Esophagus mucosa (tissue), 1 donor: ENCODE data around the gene FBXL14. TPM values are rescaled to one million over a fixed set of nuclear protein-coding genes. Genes with fewer than 3 reads are reported as not detected.
"Not testable (repeated sequence)": the region's sequence is repeated elsewhere in the genome, so short reads cannot be mapped to it uniquely, and the experiment has no call there.

Source experiments
- ATAC-seq: fragments of 200-7000 bp; cut with Tn5 transposase; one replicate; pipeline ENCODE4 v1.9.1; 2020
- total RNA-seq: library from RNA; stranded (reverse); gene quantifications from one replicate; pipeline ENCODE4 v1.2.4, GENCODE V29; 2023
- donor health status: DM: yes; HTN: yes; CAD: no.

The FBXL14 gene
- total RNA-seq, 1 donor from 2014 or later, result 6.9 TPM

- ATAC-seq, result no peak
Measured at GRCh38 chr12:1566449-1567135, 27.8 kb downstream of the FBXL14 start.

DNA sequence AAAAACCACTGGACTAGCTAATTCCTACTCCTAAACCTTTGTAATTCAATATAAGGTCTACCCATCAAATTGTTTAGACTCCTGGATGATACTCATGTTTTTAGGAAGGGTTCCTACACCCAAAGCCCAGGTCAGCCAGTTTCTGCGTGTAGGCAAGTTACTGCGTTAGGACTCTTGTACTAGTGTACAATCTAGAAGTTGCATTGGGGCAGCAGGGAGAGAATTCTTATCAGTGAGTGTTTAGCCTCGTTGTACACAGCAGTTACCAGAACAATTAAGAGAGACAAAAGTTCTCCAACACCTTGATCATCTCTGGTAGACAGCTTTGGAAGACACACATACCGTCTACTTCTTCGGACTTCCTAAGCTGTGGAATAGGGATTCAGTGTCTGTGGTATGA, 29.2 kb downstream of the FBXL14 start:
- ATAC-seq, result no peak

GRCh38 chr12:1564067-1564466, 30.3 kb downstream of the FBXL14 start:
- ATAC-seq, result no peak

DNA sequence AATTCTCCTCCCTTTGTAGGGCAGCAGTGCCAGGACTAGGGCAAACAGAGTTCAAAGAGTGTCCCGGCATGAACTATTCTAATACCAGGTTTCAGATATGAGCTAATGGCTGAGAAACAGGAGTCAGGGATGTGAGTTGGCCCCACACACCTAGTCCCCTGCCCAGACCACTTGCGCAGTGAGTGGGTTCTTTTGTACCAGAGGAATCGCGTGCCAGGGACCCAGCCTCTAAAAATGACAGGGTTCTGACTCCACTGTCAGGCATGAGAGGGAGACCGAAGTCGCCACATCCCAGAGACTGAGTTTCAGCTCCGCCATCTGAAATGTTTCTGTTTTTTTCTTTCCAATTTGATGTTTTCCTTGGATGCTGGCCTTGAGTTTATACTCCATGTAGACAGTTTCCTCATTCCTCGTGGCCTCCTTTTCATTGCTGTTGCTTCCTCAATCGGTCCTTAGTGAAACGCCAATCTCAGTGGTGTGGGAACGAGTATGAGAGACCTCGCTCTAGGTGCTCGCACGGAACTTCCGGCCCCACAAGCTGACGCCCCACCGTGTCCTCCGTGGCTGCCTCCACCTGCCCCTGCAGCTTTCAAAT, 31.5 kb downstream of the FBXL14 start:
- no peak for ATAC-seq

DNA sequence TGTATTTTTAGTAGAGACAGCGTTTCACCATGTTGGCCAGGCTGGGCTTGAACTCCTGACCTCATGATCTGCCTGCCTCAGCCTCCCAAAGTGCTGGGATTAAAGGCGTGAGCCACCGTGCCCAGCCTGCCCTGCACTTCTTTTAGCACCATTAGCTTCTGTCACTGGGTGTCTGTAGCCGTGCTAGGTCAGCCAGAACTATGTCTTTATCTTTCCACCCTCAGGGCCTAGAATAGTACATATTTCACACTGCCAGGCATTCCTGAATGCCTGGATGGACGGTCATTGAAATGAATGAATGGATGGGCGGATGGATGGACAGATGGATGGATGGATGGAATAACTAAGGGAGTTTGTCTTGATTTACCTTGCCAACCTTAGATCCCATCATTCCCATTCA, 33.7 kb downstream of the FBXL14 start:
- ATAC-seq, result no peak

DNA sequence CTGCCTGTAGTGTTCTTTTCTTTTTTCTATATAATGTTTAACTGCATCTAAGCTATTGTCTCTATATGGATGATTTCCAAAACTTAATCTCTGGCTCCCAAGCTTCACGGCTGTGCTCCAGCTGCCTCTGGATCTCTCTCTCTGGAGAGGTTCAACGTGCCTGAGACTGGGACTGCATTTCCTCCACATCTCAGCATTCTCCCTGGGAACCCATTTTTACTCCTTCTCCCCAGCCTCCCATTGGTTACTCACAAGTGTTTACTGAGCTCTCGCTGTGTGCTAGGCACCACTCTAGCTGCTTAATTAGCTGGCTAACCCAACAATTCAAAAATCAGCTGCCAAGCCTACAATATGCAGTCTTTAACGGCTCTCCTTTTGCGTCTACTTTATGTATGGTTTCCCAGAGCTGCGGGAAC, 34.7 kb downstream of the FBXL14 start:
- ATAC-seq, result no peak

DNA sequence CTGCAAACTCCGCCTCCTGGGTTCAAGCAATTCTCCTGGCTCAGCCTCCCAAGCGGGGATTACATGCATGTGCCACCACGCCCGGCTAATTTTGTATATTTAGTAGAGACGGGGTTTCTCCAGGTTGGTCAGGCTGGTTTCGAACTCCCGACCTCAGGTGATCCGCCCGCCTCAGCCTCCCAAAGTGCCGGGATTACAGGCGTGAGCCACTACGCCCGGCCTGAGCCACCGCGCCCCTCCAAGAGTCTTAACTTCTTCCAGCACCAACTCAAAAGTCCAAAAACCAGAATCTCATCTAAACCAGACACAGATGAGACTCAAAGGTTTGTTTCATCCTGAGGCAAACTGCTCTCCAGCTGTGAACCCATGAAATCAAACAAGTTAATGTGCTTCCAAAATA, 36.3 kb downstream of the FBXL14 start:
- ATAC-seq, result not testable (repeated sequence)

DNA sequence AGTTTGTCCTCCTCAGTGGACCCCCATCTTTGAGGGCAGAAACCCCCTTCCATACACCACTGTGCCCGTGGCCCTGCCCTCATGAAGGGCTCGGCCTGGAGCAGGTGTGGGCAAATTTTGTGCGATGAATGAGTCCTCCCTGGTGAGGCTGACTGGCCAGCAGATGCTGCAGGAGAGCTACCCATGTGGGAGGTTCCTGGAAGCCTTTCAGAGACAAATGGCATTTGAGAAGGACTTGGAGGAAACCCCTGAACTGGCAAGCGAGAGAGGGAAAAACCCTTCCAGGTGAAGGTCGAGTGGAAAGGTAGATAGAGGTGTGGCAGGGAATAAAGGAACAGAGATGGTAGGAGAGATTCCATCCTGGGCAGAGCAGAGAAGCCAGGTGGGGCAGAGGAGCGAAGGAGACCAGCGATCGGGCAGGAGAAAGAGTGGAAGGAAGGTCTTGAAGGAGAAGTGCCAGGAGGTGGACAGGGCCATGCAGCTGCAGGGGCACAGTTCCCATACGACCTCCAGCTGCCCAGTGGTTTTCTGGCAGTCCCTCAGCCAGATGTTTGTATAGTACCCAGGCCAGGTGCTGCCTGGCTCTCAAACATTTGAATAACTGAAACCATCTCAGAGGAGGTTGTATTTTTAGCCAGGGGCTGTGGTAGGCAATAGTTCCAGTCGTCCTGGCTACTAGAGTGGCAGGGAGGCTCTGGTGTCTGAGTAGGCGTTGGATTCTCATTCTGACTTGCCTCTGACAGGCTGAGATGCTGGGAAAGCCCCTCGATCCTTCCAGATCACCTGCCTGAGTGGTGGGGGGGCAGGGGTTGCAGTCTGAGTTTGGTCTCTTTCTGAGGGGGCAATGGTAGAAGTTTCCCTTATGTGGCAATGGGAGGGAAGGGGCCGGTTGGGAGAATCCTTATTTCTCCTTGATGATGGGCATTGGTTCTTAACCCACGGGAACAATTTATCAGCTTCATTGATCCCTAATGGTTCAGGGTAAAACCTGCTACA, 40.1 kb downstream of the FBXL14 start:
- ATAC-seq, result no peak

GRCh38 chr12:1553536-1553935, 40.8 kb downstream of the FBXL14 start:
- no peak for ATAC-seq

GRCh38 chr12:1552911-1553491, 41.4 kb downstream of the FBXL14 start:
- no peak for ATAC-seq

GRCh38 chr12:1552171-1552570, 42.2 kb downstream of the FBXL14 start:
- no peak for ATAC-seq

- ATAC-seq, result no peak
Measured at GRCh38 chr12:1551496-1551895, 42.9 kb downstream of the FBXL14 start.

DNA sequence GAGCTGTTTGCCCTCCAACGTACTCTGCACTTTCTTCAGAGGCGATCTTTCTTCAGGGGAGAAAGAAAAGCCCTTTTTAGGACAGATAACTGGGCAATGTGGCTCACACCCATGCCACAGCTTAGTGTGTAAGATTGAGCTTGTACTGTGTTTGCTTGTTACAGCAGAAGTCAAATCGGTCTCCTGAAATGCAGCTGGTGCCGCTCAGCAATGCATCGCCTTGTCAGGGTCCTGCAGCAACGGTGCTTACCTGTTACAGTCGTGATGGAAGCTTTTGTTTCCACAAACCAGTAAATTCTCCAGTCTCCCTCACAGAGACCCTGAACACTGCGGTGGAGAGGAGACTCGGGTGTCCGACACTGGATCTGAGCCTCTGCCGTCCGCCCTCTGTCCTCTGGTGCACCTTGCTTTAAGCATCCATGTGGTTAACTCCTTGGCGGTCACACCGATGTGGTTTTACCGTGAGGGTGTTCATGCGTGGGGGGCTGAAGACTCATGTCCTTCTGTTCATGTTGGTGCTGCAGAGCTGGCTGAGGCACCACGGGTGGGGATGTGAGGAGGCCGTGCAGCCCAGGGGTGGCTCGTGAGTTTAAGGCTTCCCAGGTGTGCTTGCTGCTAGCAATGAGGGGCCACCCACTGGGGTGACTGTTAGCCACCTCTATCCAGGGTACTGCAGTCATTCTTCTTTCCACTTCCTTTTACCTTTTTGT, 47.3 kb downstream of the FBXL14 start:
- no peak for ATAC-seq

- no peak for ATAC-seq
Measured at GRCh38 chr12:1544996-1545700, 49.2 kb downstream of the FBXL14 start.

DNA sequence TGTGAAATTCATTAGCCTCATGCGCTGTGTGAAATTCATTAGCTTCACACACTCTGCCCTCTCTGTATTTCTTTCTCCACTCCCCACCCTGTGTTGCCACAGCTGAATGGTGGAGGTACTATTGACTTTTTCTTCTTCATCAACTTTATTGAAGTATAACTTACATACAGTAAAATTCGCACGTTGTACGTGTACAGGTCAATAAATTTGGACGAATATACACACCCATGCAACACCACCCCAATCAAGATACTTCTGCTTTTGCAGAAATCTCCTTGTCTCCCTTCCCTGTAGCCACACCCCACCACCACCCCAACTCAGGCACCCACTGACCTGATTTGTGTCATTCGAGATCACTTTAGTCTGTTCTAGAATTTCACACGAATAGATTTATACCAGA, 51.8 kb downstream of the FBXL14 start:
- no peak for ATAC-seq

GRCh38 chr12:1540690-1541089, 53.7 kb downstream of the FBXL14 start:
- peak; percentile 92 for ATAC-seq

DNA sequence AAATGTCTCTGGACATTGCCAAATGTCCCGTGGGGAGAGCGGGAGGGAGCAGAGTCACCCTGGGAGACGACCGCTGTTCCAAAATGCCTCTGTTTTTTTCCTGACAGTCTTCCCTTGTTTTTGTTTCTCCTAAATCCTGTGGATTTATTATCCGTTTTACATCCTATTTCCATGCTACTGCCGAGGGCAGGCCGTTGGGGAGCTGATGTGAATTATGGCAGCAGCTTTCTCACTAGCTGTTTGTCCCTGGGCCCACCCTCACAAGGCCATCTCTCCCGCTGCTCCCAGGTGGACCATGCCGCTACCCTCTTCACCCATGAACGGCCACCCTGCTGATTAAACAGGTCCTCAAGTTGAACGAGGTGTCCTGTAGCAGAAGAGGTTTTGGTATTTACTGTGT, 55.2 kb downstream of the FBXL14 start:
- no peak for ATAC-seq

GRCh38 chr12:1536817-1537216, 57.6 kb downstream of the FBXL14 start:
- no peak for ATAC-seq

GRCh38 chr12:1534748-1535147, 59.6 kb downstream of the FBXL14 start:
- ATAC-seq, result no peak

- no peak for ATAC-seq
Measured at GRCh38 chr12:1533602-1534304, 60.6 kb downstream of the FBXL14 start.

DNA sequence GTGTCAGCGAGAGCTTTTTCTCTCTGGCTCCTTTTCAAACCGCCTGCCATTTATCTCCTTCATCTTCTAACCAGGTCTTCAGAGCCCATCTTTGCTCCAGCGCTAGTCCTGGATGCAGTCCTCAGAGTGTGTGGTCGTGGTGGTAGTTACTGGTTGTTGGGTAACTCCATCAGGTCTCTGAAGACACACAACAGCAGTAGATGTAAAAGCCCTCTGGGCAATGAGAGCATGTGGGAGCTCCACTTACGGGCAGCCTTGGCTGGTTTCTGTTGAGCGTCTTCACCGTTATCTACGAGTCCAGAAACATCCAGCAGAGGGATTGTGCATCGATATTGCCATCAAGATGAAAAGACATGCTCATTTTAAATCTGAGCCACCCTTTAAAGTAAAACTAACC, 61.2 kb downstream of the FBXL14 start:
- no peak for ATAC-seq
